A549 (cell line): ENCODE data around the gene SEPSECS.

Experiments
- CBX2 ChIP-seq: fragments of 200-600 bp; sonication (generic); IDR thresholded peaks from 2 replicates; pipeline ENCODE4 v1.6.1; 2016; ENCODE audit warnings: low read depth, mild to moderate bottlenecking, borderline replicate concordance
- EHF ChIP-seq: fragments of 250-450 bp; sonication (Bioruptor Pico); IDR thresholded peaks from 2 replicates; pipeline ENCODE4 v1.5.0; 2020; ENCODE audit warnings: mild to moderate bottlenecking
- EP300 ChIP-seq, 2 experiments: fragments of >200 bp; sonication (Bioruptor Twin); formaldehyde crosslinking; IDR thresholded peaks; 2 replicates in 1 of 2; 3 replicates in 1 of 2; pipeline ENCODE4 v1.6.1; 2016 to 2017
- GATA3 ChIP-seq: IDR thresholded peaks from 2 replicates; pipeline ENCODE4 v1.6.1; 2012; ENCODE audit warnings: borderline replicate concordance
- JUN ChIP-seq, 2 experiments: fragments of >200 bp; sonication (Bioruptor Twin); formaldehyde crosslinking; IDR thresholded peaks; 2 replicates in 1 of 2; 3 replicates in 1 of 2; pipeline ENCODE4 v1.6.1; 2016 to 2017
- KDM1A ChIP-seq: fragments of 200-600 bp; sonication (generic); IDR thresholded peaks from 2 replicates; pipeline ENCODE4 v1.6.1; 2016; ENCODE audit warnings: low read depth, mild to moderate bottlenecking
- POLR2A ChIP-seq: IDR thresholded peaks from 2 replicates; pipeline ENCODE4 v1.6.1; 2012; ENCODE audit warnings: mild to moderate bottlenecking, low read length
- RNF2 ChIP-seq: fragments of 200-600 bp; sonication (generic); IDR thresholded peaks from 2 replicates; pipeline ENCODE4 v1.6.1; 2016; ENCODE audit warnings: low read depth, mild to moderate bottlenecking, antibody characterized with exemption, moderate library complexity, borderline replicate concordance
- SMC3 ChIP-seq: fragments of >200 bp; sonication (Bioruptor Twin); formaldehyde crosslinking; IDR thresholded peaks from 3 replicates; pipeline ENCODE4 v1.6.1; 2018; ENCODE audit warnings: inconsistent platforms
- TF ChIP-seq, protein P1 (sequence below): fragments of >200 bp; sonication (Bioruptor Twin); formaldehyde crosslinking; IDR thresholded peaks from 3 replicates; pipeline ENCODE4 v1.5.1; 2016
- TF ChIP-seq, protein P2 (sequence below): IDR thresholded peaks from 2 replicates; pipeline ENCODE4 v1.6.1; 2012
- TF ChIP-seq, protein P3 (sequence below): fragments of 250-450 bp; sonication (Bioruptor Pico); IDR thresholded peaks from 2 replicates; pipeline ENCODE4 v1.5.0; 2021; ENCODE audit warnings: mild to moderate bottlenecking, moderate library complexity, borderline replicate concordance
- TF ChIP-seq, protein P4 (sequence below): fragments of 200-600 bp; sonication (generic); IDR thresholded peaks from 2 replicates; pipeline ENCODE4 v1.6.1; 2016; ENCODE audit warnings: antibody characterized with exemption, mild to moderate bottlenecking, moderate library complexity

DNA sequence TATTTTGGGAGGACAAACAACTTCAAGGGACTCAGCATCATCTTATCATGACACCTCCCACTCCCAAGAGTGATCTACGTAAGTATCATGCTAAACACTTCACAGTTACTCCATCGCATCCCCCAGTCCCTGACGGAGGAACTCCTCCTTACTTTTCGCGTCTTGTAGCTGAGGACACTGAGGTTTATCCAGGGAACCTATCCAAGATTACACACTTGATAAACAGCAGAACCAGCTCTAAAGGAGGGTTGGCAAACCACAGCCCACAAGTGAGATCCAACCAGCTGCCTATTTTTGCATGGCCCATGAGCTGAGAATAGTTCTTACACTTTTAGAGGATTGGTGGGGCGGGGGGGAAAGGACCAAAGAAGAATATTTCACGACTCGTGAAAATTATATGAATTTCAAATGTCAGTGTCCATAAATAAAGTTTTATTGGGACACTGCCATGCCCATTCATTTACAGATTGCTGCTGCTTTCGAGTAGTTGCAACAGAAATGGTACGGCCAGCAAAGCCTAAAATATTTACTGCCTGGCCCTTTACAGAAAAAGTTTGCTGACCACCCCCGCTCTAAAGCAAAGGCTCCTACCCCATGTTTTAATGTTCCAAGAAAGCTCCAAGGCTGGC, 47.8 kb downstream of the SEPSECS start:
- no peak for TF ChIP-seq SMC3
- TF ChIP-seq, protein P1, sequence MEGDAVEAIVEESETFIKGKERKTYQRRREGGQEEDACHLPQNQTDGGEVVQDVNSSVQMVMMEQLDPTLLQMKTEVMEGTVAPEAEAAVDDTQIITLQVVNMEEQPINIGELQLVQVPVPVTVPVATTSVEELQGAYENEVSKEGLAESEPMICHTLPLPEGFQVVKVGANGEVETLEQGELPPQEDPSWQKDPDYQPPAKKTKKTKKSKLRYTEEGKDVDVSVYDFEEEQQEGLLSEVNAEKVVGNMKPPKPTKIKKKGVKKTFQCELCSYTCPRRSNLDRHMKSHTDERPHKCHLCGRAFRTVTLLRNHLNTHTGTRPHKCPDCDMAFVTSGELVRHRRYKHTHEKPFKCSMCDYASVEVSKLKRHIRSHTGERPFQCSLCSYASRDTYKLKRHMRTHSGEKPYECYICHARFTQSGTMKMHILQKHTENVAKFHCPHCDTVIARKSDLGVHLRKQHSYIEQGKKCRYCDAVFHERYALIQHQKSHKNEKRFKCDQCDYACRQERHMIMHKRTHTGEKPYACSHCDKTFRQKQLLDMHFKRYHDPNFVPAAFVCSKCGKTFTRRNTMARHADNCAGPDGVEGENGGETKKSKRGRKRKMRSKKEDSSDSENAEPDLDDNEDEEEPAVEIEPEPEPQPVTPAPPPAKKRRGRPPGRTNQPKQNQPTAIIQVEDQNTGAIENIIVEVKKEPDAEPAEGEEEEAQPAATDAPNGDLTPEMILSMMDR, result no peak
- TF ChIP-seq, protein P2, sequence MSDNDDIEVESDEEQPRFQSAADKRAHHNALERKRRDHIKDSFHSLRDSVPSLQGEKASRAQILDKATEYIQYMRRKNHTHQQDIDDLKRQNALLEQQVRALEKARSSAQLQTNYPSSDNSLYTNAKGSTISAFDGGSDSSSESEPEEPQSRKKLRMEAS, result no peak
- TF ChIP-seq RNF2, result no peak
- TF ChIP-seq EP300 (IDR thresholded peaks at IDR 0.05), result no peak
- TF ChIP-seq POLR2A, result no peak
- no peak for TF ChIP-seq KDM1A
- no peak for TF ChIP-seq EHF (CRISPR knock-in tag)
- no peak for TF ChIP-seq GATA3
- TF ChIP-seq CBX2, result no peak
- TF ChIP-seq JUN (IDR thresholded peaks at IDR 0.05), result no peak
- TF ChIP-seq, protein P3, sequence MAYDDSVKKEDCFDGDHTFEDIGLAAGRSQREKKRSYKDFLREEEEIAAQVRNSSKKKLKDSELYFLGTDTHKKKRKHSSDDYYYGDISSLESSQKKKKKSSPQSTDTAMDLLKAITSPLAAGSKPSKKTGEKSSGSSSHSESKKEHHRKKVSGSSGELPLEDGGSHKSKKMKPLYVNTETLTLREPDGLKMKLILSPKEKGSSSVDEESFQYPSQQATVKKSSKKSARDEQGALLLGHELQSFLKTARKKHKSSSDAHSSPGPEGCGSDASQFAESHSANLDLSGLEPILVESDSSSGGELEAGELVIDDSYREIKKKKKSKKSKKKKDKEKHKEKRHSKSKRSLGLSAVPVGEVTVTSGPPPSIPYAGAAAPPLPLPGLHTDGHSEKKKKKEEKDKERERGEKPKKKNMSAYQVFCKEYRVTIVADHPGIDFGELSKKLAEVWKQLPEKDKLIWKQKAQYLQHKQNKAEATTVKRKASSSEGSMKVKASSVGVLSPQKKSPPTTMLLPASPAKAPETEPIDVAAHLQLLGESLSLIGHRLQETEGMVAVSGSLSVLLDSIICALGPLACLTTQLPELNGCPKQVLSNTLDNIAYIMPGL, result no peak
- TF ChIP-seq, protein P4, sequence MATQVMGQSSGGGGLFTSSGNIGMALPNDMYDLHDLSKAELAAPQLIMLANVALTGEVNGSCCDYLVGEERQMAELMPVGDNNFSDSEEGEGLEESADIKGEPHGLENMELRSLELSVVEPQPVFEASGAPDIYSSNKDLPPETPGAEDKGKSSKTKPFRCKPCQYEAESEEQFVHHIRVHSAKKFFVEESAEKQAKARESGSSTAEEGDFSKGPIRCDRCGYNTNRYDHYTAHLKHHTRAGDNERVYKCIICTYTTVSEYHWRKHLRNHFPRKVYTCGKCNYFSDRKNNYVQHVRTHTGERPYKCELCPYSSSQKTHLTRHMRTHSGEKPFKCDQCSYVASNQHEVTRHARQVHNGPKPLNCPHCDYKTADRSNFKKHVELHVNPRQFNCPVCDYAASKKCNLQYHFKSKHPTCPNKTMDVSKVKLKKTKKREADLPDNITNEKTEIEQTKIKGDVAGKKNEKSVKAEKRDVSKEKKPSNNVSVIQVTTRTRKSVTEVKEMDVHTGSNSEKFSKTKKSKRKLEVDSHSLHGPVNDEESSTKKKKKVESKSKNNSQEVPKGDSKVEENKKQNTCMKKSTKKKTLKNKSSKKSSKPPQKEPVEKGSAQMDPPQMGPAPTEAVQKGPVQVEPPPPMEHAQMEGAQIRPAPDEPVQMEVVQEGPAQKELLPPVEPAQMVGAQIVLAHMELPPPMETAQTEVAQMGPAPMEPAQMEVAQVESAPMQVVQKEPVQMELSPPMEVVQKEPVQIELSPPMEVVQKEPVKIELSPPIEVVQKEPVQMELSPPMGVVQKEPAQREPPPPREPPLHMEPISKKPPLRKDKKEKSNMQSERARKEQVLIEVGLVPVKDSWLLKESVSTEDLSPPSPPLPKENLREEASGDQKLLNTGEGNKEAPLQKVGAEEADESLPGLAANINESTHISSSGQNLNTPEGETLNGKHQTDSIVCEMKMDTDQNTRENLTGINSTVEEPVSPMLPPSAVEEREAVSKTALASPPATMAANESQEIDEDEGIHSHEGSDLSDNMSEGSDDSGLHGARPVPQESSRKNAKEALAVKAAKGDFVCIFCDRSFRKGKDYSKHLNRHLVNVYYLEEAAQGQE, result no peak
